ENCODE results near the gene SNRNP35.

The SNRNP35 gene

GRCh38 chr12:123483602-123484248 lies 25.8 kb downstream of the SNRNP35 start:
- TF ChIP-seq CTCF (IDR thresholded peaks at IDR 0.05; ENCODE audit: unreplicated experiment in 3 of 3) = no peak

GRCh38 chr12:123485756-123486155 lies 27.8 kb downstream of the SNRNP35 start:
- no peak overlapping the region for H3K27ac Mint-ChIP-seq
- H3K9me3 Mint-ChIP-seq = no peaks in the 10 kb centered on the region
- peaks cover 49% of the 10 kb centered on the region for H3K36me3 Mint-ChIP-seq (ENCODE audit: low read depth)
- H3K27me3 Mint-ChIP-seq (ENCODE audit: low read depth) = no peaks in the 10 kb centered on the region
- no peak overlapping the region for H3K4me3 Mint-ChIP-seq
- H3K4me1 Mint-ChIP-seq = peaks cover 9% of the 10 kb centered on the region
- no peak for TF ChIP-seq CTCF (IDR thresholded peaks at IDR 0.05; ENCODE audit: unreplicated experiment in 3 of 3)

More at GRCh38 chr12:123483602-123484248, 25.8 kb downstream of the SNRNP35 start:
- H3K9me3 Mint-ChIP-seq = no peaks in the 10 kb centered on the region
- H3K4me1 Mint-ChIP-seq = peaks cover 6% of the 10 kb centered on the region
- no peaks in the 10 kb centered on the region for H3K27me3 Mint-ChIP-seq (ENCODE audit: low read depth)
- peaks cover 61% of the 10 kb centered on the region for H3K36me3 Mint-ChIP-seq (ENCODE audit: low read depth)
- no peak overlapping the region for H3K27ac Mint-ChIP-seq
- no peak overlapping the region for H3K4me3 Mint-ChIP-seq

- Mint-ChIP-seq H3K27me3 (ENCODE audit: low read depth) (no peaks in the 10 kb centered on the region), H3K27ac (no peak overlapping the region), H3K4me3 (no peak overlapping the region), H3K9me3 (no peaks in the 10 kb centered on the region), H3K4me1 (peaks cover 13% of the 10 kb centered on the region), H3K36me3 (ENCODE audit: low read depth) (peaks cover 47% of the 10 kb centered on the region)
- no peak for TF ChIP-seq CTCF (IDR thresholded peaks at IDR 0.05; ENCODE audit: unreplicated experiment in 3 of 3)
Observed at GRCh38 chr12:123487428-123487827, 29.5 kb downstream of the SNRNP35 start.

- TF ChIP-seq CTCF (IDR thresholded peaks at IDR 0.05; ENCODE audit: unreplicated experiment in 3 of 3) = no peak
- no peaks in the 10 kb centered on the region for H3K9me3 Mint-ChIP-seq
- H3K36me3 Mint-ChIP-seq (ENCODE audit: low read depth) = peaks cover 40% of the 10 kb centered on the region
- H3K27ac Mint-ChIP-seq = peak overlapping the region in 2 of 3 experiments; percentile 69 to 77
- peaks cover 17% of the 10 kb centered on the region for H3K4me1 Mint-ChIP-seq
- H3K4me3 Mint-ChIP-seq = no peak overlapping the region
- no peaks in the 10 kb centered on the region for H3K27me3 Mint-ChIP-seq (ENCODE audit: low read depth)
Observed at GRCh38 chr12:123488539-123489230, 30.7 kb downstream of the SNRNP35 start.

- H3K27ac Mint-ChIP-seq = no peak overlapping the region
- H3K4me3 Mint-ChIP-seq = no peak overlapping the region
Observed at GRCh38 chr12:123489580-123489979, 31.6 kb downstream of the SNRNP35 start.

More at GRCh38 chr12:123489580-123489979, 31.6 kb downstream of the SNRNP35 start:
- no peaks in the 10 kb centered on the region for H3K27me3 Mint-ChIP-seq (ENCODE audit: low read depth)
- H3K9me3 Mint-ChIP-seq = no peaks in the 10 kb centered on the region
- TF ChIP-seq CTCF (IDR thresholded peaks at IDR 0.05; ENCODE audit: unreplicated experiment in 3 of 3) = no peak
- peaks cover 34% of the 10 kb centered on the region for H3K36me3 Mint-ChIP-seq (ENCODE audit: low read depth)
- H3K4me1 Mint-ChIP-seq = peaks cover 21% of the 10 kb centered on the region
